PC-9 (cell line): ENCODE data around the gene ATL2. TPM values are rescaled to one million over a fixed set of nuclear protein-coding genes. Genes with fewer than 3 reads are reported as not detected.

Experiments
- BruUV-seq: library from RNA; stranded (reverse); fragments of 400-500 nt; replicated peaks from 2 replicates; lab custom pipeline; 2021; lab: Mats Ljungman, UMichigan
- CTCF ChIA-PET: fragments of 300-600 bp; sonication (Branson Sonifier 250); formaldehyde crosslinking; loops from one replicate; lab custom pipeline; 2022; ENCODE audit warnings: antibody characterized with exemption; lab: Charles Lee
- POLR2A ChIA-PET: fragments of 300-600 bp; sonication (Branson Sonifier 250); formaldehyde crosslinking; loops from one replicate; lab custom pipeline; 2022; ENCODE audit warnings: antibody characterized with exemption; ENCODE audit not compliant: unreplicated experiment; lab: Charles Lee
- DNase-seq, 2 experiments: peaks; one replicate each; pipeline versions ENCODE4 v3.0.0 to v3.0.0-alpha.2; 2015 to 2022; ENCODE audit warnings: mixed read lengths in 1 of 2
- H2AFZ ChIP-seq: fragments of 200-600 bp; sonication (generic); 2 replicates; pipeline ENCODE4 v1.8.1; 2017; ENCODE audit warnings: antibody characterized with exemption
- H3F3A ChIP-seq: fragments of 200-600 bp; sonication (generic); 2 replicates; pipeline ENCODE4 v1.8.1; 2017; ENCODE audit warnings: antibody characterized with exemption, mild to moderate bottlenecking, low read depth; ENCODE audit not compliant: insufficient read depth
- H3K27ac ChIP-seq: fragments of 200-600 bp; sonication (generic); 2 replicates; pipeline ENCODE4 v1.6.1; 2016; ENCODE audit warnings: mixed run types
- H3K27me3 ChIP-seq: fragments of 200-600 bp; sonication (generic); 2 replicates; pipeline ENCODE4 v1.6.1; 2016; ENCODE audit warnings: low read depth, mixed run types; ENCODE audit not compliant: insufficient read depth
- H3K36me3 ChIP-seq: fragments of 200-600 bp; sonication (generic); 2 replicates; pipeline ENCODE4 v1.6.1; 2016; ENCODE audit warnings: low read depth, mixed run types
- H3K4me1 ChIP-seq: fragments of 200-600 bp; sonication (generic); replicated peaks from 2 replicates; pipeline ENCODE4 v1.6.1; 2016; ENCODE audit warnings: mixed run types; ENCODE audit not compliant: insufficient read depth
- H3K4me2 ChIP-seq: fragments of 200-600 bp; sonication (generic); 2 replicates; pipeline ENCODE4 v1.6.1; 2017; ENCODE audit warnings: mixed run types
- H3K4me3 ChIP-seq: fragments of 200-600 bp; sonication (generic); 2 replicates; pipeline ENCODE4 v1.6.1; 2016; ENCODE audit warnings: mixed run types
- H3K79me2 ChIP-seq: fragments of 200-600 bp; sonication (generic); 2 replicates; pipeline ENCODE4 v1.6.1; 2017; ENCODE audit warnings: low read depth, mixed run types
- H3K9me2 ChIP-seq: fragments of 200-600 bp; sonication (generic); 2 replicates; pipeline ENCODE4 v1.8.1; 2017; ENCODE audit warnings: mild to moderate bottlenecking; ENCODE audit not compliant: insufficient read depth
- H3K9me3 ChIP-seq: fragments of 200-600 bp; sonication (generic); 2 replicates; pipeline ENCODE4 v1.8.1; 2016; ENCODE audit warnings: low read depth; ENCODE audit not compliant: insufficient read depth
- H4K20me1 ChIP-seq: fragments of 200-600 bp; sonication (generic); 2 replicates; pipeline ENCODE4 v1.8.1; 2017; ENCODE audit not compliant: insufficient read depth
- CTCF ChIP-seq: fragments of 200-600 bp; sonication (generic); conservative IDR thresholded peaks from 2 replicates; pipeline ENCODE4 v1.6.1; 2017; ENCODE audit warnings: mixed run types, antibody characterized with exemption, mild to moderate bottlenecking, moderate library complexity
- EZH2 ChIP-seq: fragments of 200-600 bp; sonication (generic); IDR thresholded peaks from 2 replicates; pipeline ENCODE4 v1.8.0; 2017; ENCODE audit warnings: antibody characterized with exemption, low read depth
- intact Hi-C: fragments of 100-400 bp; cut with micrococcal nuclease; formaldehyde crosslinking; loops from one replicate; pipeline ENCODE4 v1.10.0; 2022; ENCODE audit not compliant: unreplicated experiment
- total RNA-seq: library from RNA; stranded (reverse); gene quantifications from 2 replicates; pipeline ENCODE4 v1.2.3, GENCODE V29; 2021

ATL2 gene
- total RNA-seq, 1 experiment from 2014 or later = 66.4 TPM

DNA sequence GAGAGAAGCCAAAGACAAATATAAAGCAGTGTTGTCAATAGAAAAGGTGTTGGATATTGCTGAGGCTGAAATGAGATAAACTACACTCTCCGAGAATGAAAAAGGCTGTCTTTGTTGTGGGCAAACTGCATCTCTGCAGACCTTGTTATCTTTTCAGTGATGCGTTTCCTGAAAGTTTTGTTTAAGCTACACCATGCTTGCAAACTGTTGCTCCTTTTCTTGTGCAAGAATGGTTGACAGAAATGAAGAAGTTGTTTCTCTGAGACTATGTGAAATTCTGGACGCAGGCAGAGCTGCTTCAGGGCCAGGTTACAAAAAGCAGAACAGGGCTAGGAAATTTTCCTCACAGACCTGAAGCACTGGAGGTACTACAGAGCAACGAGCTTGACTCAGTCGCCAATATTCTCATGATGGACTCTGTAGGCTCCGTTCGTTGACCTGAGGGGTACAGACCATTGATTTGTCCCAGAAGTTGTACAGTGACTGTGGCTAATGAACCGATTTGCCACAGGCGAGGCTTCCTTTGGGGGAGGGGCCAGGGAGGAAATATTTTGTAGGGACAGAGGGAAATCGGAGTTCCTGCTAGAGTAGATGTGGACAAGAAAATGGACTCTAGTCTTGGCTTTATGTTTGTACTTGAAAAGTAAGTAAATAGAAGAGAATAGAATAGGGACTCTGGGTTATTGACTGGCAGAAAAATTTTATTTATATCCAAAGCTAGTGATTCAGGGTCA, 3.5 kb upstream of the ATL2 start:
- no peaks in the 10 kb centered on the region for H3K9me3 ChIP-seq
- ChIA-PET POLR2A (no interaction called here), CTCF (no interaction called here)
- intact Hi-C loops = no loop called here
- no peak overlapping the region for H3K27ac ChIP-seq
- peaks cover 10% of the 10 kb centered on the region for H3K79me2 ChIP-seq
- H2AFZ ChIP-seq = no peak overlapping the region
- no peaks in the 10 kb centered on the region for H3K36me3 ChIP-seq
- H3K4me1 ChIP-seq = peaks cover 14% of the 10 kb centered on the region
- no peak overlapping the region for H3K4me2 ChIP-seq
- H3F3A ChIP-seq = peaks cover 18% of the 10 kb centered on the region; the same call in 1 of the 2 replicates
- H4K20me1 ChIP-seq = peaks cover 5% of the 10 kb centered on the region
- DNase-seq = no peak
- no TSS peak for BruUV-seq
- no peak overlapping the region for H3K4me3 ChIP-seq
- no peaks in the 10 kb centered on the region for H3K27me3 ChIP-seq
- H3K9me2 ChIP-seq = no peaks in the 10 kb centered on the region
- TF ChIP-seq EZH2 = no peak
- TF ChIP-seq CTCF = no peak

- Histone ChIP-seq H3K9me3 (no peaks in the 10 kb centered on the region), H3K27ac (peak overlapping the region; percentile 78), H3K36me3 (0 out of 2 replicates have a peak, but pooled peaks cover 7% of the 10 kb centered on the region), H3K4me1 (peaks cover 28% of the 10 kb centered on the region), H3F3A (peaks cover 18% of the 10 kb centered on the region; the same call in 1 of the 2 replicates), H4K20me1 (peaks cover 46% of the 10 kb centered on the region), H2AFZ (peak overlapping the region; percentile 84), H3K4me3 (peak overlapping the region; percentile 69), H3K27me3 (no peaks in the 10 kb centered on the region), H3K79me2 (peaks cover 51% of the 10 kb centered on the region), H3K4me2 (peak overlapping the region; percentile 91), H3K9me2 (no peaks in the 10 kb centered on the region)
- TF ChIP-seq CTCF (peak; percentile 43; the same call in 1 of the 2 replicates), EZH2 (no peak)
- intact Hi-C loops = loop anchor here (1.0 to 10.0 kb wide), 6 partner anchors 20 to 282 kb away; no protein-coding TSS in a partner anchor
- DNase-seq = peak; percentile 67 to 75
- CTCF ChIA-PET = interaction anchor here (0.6 to 2.1 kb wide), 4 partner anchors 19 to 89 kb away, joined by 5 to 11 read pairs (median 8); no protein-coding TSS in a partner anchor
- POLR2A ChIA-PET = interaction anchor here (0.5 to 0.7 kb wide), 2 partner anchors 308 to 608 kb away, joined by 3 read pairs; no protein-coding TSS in a partner anchor
- BruUV-seq = no TSS peak
Measured at GRCh38 chr2:38376346-38377049, 575 bp downstream of the ATL2 start.

DNA sequence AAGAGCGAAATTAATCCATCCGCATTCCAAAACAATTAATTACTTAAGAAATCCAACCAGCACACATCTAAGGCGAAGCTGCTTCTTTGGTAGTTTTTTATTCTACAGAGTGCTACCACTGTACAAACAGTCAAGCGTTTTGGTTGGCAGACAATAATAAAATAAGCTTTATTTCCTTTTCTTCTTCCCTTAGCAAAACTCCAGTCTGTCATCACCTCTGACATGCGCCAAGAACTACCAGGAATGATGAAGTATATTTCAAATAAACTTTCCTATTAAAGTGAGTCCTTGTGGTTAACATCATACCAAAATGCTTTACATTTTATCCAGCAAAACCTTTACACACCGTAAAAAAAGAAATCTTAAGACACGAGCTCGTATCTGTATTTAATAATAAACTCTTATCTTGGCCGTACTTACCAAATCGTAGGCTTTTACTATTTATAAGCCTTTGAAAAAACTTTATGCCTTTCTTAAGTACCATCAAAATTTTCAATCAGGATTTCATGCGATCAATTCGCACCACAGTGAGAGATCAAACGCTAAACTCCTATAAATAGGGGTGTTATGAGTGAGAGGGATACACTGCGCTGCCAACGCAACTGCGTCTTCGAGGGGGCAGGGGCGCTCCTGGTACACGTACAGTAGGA, 1.3 kb downstream of the ATL2 start:
- no TSS peak for BruUV-seq
- TF ChIP-seq CTCF (no peak), EZH2 (no peak)
- Histone ChIP-seq H3K27me3 (no peaks in the 10 kb centered on the region), H3K9me2 (no peaks in the 10 kb centered on the region), H3K9me3 (no peaks in the 10 kb centered on the region), H3K79me2 (peaks cover 58% of the 10 kb centered on the region), H3K36me3 (0 out of 2 replicates have a peak, but pooled peaks cover 7% of the 10 kb centered on the region), H3K4me1 (peaks cover 28% of the 10 kb centered on the region), H2AFZ (0 out of 2 replicates have a peak overlapping the region, but pooled peaks have one; percentile 72), H3K4me3 (peak overlapping the region; percentile 69), H3K4me2 (peak overlapping the region; percentile 91), H3K27ac (peak overlapping the region; percentile 78), H4K20me1 (peaks cover 48% of the 10 kb centered on the region), H3F3A (peaks cover 18% of the 10 kb centered on the region; the same call in 1 of the 2 replicates)
- intact Hi-C loops = loop anchor here (2.0 to 10.0 kb wide), 4 partner anchors 59 to 281 kb away; no protein-coding TSS in a partner anchor
- ChIA-PET POLR2A (interaction anchor here (0.5 to 0.7 kb wide), 2 partner anchors 308 to 607 kb away, joined by 3 read pairs; no protein-coding TSS in a partner anchor), CTCF (interaction anchor here (0.5 to 2.1 kb wide), 5 partner anchors 18 to 90 kb away, joined by 3 to 11 read pairs (median 6); no protein-coding TSS in a partner anchor)
- no peak for DNase-seq
